K562 (cell line): Measurements from ENCODE around the gene AQP9. TPM values are rescaled to one million over a fixed set of nuclear protein-coding genes. Genes with fewer than 3 reads are reported as not detected.

Experiments used
- ARHGAP35 ChIP-seq: fragments of 450-650 bp; IDR thresholded peaks from 2 replicates; pipeline ENCODE4 v1.6.1; 2018; ENCODE audit not compliant: partially characterized antibody
- CEBPG ChIP-seq, 3 experiments: fragments of 200-800 bp in 1 of 3; sonication (Bioruptor generic) in 1 of 3; sonication (generic) in 1 of 3; formaldehyde crosslinking in 1 of 3; IDR thresholded peaks in 2 of 3; conservative IDR thresholded peaks in 1 of 3; 2 replicates each; pipeline versions ENCODE4 v1.6.1 to v1.8.0; 2016 to 2022; ENCODE audit warnings: missing compliant biosample characterization in 2 of 3, missing genetic modification characterization in 2 of 3, mild to moderate bottlenecking in 1 of 3, missing genetic modification reagents in 1 of 3
- ELF2 ChIP-seq: fragments of 250-450 bp; sonication (Bioruptor Pico); IDR thresholded peaks from 2 replicates; pipeline ENCODE4 v1.5.0; 2021; ENCODE audit warnings: mild to moderate bottlenecking
- ESRRA ChIP-seq: fragments of 450-650 bp; IDR thresholded peaks from 2 replicates; pipeline ENCODE4 v1.6.1; 2014; ENCODE audit warnings: low read depth, mild to moderate bottlenecking, moderate library complexity, borderline replicate concordance
- FIP1L1 ChIP-seq: fragments of 200-400 bp; formaldehyde crosslinking; IDR thresholded peaks from 2 replicates; pipeline ENCODE4 v1.6.1; 2018; ENCODE audit warnings: mild to moderate bottlenecking, low read depth, low read length; ENCODE audit not compliant: poor library complexity, severe bottlenecking
- HDAC3 ChIP-seq: fragments of 450-650 bp; IDR thresholded peaks from 2 replicates; pipeline ENCODE4 v1.6.1; 2018; ENCODE audit warnings: borderline replicate concordance, mild to moderate bottlenecking, moderate library complexity; ENCODE audit not compliant: partially characterized antibody
- LEF1 ChIP-seq: fragments of 450-650 bp; IDR thresholded peaks from 2 replicates; pipeline ENCODE4 v1.6.1; 2016; ENCODE audit warnings: mild to moderate bottlenecking
- POLR2G ChIP-seq: fragments of 200-400 bp; formaldehyde crosslinking; IDR thresholded peaks from 2 replicates; pipeline ENCODE4 v1.6.1; 2017; ENCODE audit warnings: low read depth, mild to moderate bottlenecking, antibody characterized with exemption, low read length, moderate library complexity
- SPI1 ChIP-seq: IDR thresholded peaks from 2 replicates; pipeline ENCODE4 v1.6.1; 2011; ENCODE audit warnings: low read depth, low read length, control low read depth, borderline replicate concordance
- SRSF3 ChIP-seq: fragments of 200-400 bp; formaldehyde crosslinking; IDR thresholded peaks from 2 replicates; pipeline ENCODE4 v1.6.1; 2016; ENCODE audit warnings: mild to moderate bottlenecking, low read length, moderate library complexity; ENCODE audit not compliant: insufficient read depth
- STAT5A ChIP-seq: IDR thresholded peaks from 2 replicates; pipeline ENCODE4 v1.6.1; 2012; ENCODE audit warnings: low read length, inconsistent platforms, borderline replicate concordance
- TAF15 ChIP-seq: fragments of 200-400 bp; formaldehyde crosslinking; IDR thresholded peaks from 2 replicates; pipeline ENCODE4 v1.6.1; 2017; ENCODE audit warnings: mild to moderate bottlenecking, low read depth, low read length, moderate library complexity
- TAL1 ChIP-seq: fragments of 450-650 bp; IDR thresholded peaks from 2 replicates; pipeline ENCODE4 v1.6.1; 2016; ENCODE audit warnings: mild to moderate bottlenecking
- TRIM24 ChIP-seq, 2 experiments: fragments of 450-650 bp; IDR thresholded peaks; 2 replicates each; pipeline ENCODE4 v1.6.1; 2016
- ZNF184 ChIP-seq: sonication (generic); formaldehyde crosslinking; IDR thresholded peaks from 2 replicates; pipeline ENCODE4 v1.5.0; 2020; ENCODE audit warnings: missing genetic modification reagents
- ZNF232 ChIP-seq: sonication (generic); formaldehyde crosslinking; IDR thresholded peaks from 2 replicates; pipeline ENCODE4 v1.8.0; 2022; ENCODE audit warnings: mild to moderate bottlenecking, missing genetic modification reagents
- ZNF311 ChIP-seq: fragments of 250-450 bp; sonication (Bioruptor Pico); IDR thresholded peaks from 2 replicates; pipeline ENCODE4 v1.4.0; 2020; ENCODE audit warnings: mild to moderate bottlenecking, moderate library complexity
- polyA plus RNA-seq, 8 experiments: library from polyadenylated mRNA; depleted of rRNA in 4 of 8; stranded (reverse) in 5 of 8; unstranded in 3 of 8; fragments of >200 nt; fragmentation: Nextera tagmentation in 2 of 8; fragmentation: Illumina TruSeq in 1 of 8; extraction: Ambion mirVana in 2 of 8; extraction: Trizol in 1 of 8; gene quantifications; 2 replicates each; pipeline versions ENCODE4 v1.2.1 to v1.2.3, GENCODE V29; 2011 to 2014; ENCODE audit warnings: inconsistent platforms in 1 of 8, missing spikeins in 1 of 8
- total RNA-seq, 7 experiments: library from RNA; depleted of rRNA in 6 of 7; stranded (reverse); fragments of >200 nt in 6 of 7; fragmentation: Illumina TruSeq in 2 of 7; extraction: Trizol in 2 of 7; gene quantifications; 2 replicates each; pipeline versions ENCODE4 v1.2.1 to v1.2.3, GENCODE V29; 2011 to 2021; ENCODE audit warnings: low replicate concordance in 1 of 7
- TF ChIP-seq, protein P1 (sequence below): fragments of 450-650 bp; IDR thresholded peaks from 2 replicates; pipeline ENCODE4 v1.6.1; 2016
- TF ChIP-seq, protein P2 (sequence below): fragments of 450-650 bp; IDR thresholded peaks from 2 replicates; pipeline ENCODE4 v1.6.1; 2016; ENCODE audit warnings: low read depth

AQP9 gene
- total and polyA plus RNA-seq, 9 of the 15 experiments (the other 6 are each of a cell fraction or from before 2014, with no cell fraction given) = 0.04 to 0.33 (median 0.07) TPM; not detected in 4

- TF ChIP-seq, protein P1, sequence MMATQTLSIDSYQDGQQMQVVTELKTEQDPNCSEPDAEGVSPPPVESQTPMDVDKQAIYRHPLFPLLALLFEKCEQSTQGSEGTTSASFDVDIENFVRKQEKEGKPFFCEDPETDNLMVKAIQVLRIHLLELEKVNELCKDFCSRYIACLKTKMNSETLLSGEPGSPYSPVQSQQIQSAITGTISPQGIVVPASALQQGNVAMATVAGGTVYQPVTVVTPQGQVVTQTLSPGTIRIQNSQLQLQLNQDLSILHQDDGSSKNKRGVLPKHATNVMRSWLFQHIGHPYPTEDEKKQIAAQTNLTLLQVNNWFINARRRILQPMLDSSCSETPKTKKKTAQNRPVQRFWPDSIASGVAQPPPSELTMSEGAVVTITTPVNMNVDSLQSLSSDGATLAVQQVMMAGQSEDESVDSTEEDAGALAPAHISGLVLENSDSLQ = peak; percentile 5; the same call in 1 of the 2 replicates
- TF ChIP-seq ZNF184 (CRISPR knock-in tag) = no peak
- no peak for TF ChIP-seq ELF2 (CRISPR knock-in tag)
- TF ChIP-seq ESRRA = peak; percentile 87; the same call in 1 of the 2 replicates
- TF ChIP-seq ARHGAP35 = no peak
- no peak for TF ChIP-seq CEBPG (CRISPR knock-in tag; IDR thresholded peaks at IDR 0.05)
- TF ChIP-seq CEBPG (tag; conservative IDR thresholded peaks at IDR 0.05 in 1 of 2, IDR thresholded peaks at IDR 0.05 in 1 of 2) = no peak
- TF ChIP-seq HDAC3 = peak; percentile 44
- no peak for TF ChIP-seq FIP1L1
- no peak for TF ChIP-seq SRSF3
- peak; percentile 10; the same call in 1 of the 2 replicates for TF ChIP-seq STAT5A
- TF ChIP-seq LEF1 = no peak
- no peak for TF ChIP-seq TAF15
- no peak for TF ChIP-seq ZNF232 (CRISPR knock-in tag)
- no peak for TF ChIP-seq POLR2G
- TF ChIP-seq ZNF311 (CRISPR knock-in tag) = no peak
- TF ChIP-seq TRIM24 (IDR thresholded peaks at IDR 0.05) = 0 out of 4 replicates have a peak, but pooled peaks of 1 of the 2 experiments have one; percentile 8
- TF ChIP-seq TAL1 = peak; percentile 77
- TF ChIP-seq SPI1 = no peak
- TF ChIP-seq, protein P2, sequence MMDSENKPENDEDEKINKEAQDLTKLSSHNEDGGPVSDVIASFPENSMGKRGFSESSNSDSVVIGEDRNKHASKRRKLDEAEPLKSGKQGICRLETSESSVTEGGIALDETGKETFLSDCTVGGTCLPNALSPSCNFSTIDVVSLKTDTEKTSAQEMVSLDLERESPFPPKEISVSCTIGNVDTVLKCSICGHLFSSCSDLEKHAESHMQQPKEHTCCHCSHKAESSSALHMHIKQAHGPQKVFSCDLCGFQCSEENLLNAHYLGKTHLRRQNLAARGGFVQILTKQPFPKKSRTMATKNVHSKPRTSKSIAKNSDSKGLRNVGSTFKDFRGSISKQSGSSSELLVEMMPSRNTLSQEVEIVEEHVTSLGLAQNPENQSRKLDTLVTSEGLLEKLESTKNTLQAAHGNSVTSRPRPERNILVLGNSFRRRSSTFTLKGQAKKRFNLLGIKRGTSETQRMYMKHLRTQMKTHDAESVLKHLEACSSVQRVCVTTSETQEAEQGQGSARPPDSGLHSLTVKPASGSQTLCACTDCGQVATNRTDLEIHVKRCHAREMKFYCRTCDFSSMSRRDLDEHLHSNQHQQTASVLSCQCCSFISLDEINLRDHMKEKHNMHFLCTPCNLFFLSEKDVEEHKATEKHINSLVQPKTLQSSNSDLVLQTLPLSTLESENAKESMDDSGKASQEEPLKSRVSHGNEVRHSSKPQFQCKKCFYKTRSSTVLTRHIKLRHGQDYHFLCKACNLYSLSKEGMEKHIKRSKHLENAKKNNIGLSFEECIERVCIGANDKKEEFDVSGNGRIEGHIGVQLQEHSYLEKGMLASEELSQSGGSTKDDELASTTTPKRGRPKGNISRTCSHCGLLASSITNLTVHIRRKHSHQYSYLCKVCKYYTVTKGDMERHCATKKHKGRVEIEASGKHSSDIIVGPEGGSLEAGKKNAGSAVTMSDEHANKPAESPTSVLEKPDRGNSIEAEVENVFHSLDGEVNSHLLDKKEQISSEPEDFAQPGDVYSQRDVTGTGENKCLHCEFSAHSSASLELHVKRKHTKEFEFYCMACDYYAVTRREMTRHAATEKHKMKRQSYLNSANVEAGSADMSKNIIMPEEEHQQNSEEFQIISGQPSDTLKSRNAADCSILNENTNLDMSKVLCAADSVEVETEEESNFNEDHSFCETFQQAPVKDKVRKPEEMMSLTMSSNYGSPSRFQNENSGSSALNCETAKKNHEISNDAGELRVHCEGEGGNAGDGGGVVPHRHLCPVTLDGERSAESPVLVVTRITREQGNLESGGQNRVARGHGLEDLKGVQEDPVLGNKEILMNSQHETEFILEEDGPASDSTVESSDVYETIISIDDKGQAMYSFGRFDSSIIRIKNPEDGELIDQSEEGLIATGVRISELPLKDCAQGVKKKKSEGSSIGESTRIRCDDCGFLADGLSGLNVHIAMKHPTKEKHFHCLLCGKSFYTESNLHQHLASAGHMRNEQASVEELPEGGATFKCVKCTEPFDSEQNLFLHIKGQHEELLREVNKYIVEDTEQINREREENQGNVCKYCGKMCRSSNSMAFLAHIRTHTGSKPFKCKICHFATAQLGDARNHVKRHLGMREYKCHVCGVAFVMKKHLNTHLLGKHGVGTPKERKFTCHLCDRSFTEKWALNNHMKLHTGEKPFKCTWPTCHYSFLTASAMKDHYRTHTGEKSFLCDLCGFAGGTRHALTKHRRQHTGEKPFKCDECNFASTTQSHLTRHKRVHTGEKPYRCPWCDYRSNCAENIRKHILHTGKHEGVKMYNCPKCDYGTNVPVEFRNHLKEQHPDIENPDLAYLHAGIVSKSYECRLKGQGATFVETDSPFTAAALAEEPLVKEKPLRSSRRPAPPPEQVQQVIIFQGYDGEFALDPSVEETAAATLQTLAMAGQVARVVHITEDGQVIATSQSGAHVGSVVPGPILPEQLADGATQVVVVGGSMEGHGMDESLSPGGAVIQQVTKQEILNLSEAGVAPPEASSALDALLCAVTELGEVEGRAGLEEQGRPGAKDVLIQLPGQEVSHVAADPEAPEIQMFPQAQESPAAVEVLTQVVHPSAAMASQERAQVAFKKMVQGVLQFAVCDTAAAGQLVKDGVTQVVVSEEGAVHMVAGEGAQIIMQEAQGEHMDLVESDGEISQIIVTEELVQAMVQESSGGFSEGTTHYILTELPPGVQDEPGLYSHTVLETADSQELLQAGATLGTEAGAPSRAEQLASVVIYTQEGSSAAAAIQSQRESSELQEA = no peak
Observed at GRCh38 chr15:58167095-58167691, 29.0 kb downstream of the AQP9 start (continued).
